Measurements from ENCODE around the gene KCNIP1. TPM values are rescaled to one million over a fixed set of nuclear protein-coding genes. Genes with fewer than 3 reads are reported as not detected.

Gene KCNIP1
- total RNA-seq, 2 donors from 2014 or later: not detected

DNA sequence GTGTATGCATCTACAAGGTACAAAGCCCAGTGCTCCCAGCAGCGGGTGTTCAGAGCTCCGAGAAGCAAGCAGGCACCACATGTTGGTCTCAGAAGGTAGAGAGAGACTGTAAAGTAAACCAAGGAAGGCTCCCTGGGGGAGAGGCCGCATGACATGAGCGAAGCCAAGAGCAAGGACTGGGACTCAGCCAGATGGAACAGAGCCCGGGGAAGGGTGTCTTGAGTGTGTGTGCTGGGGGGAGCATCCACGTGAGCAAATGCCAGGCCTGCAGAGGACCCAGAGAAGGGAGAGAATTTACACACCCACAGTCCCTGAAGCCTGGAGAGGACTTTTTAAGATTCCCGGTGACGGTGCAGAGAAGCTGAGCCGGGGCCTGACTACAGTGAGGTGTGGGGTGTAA is 15.2 kb upstream of the KCNIP1 start:
- Mint-ChIP-seq H3K36me3 (ENCODE audit: low read depth) (peaks cover 6% of the 10 kb centered on the region), H3K4me1 (peaks cover 3% of the 10 kb centered on the region), H3K27ac (no peak overlapping the region), H3K4me3 (no peak overlapping the region), H3K27me3 (peaks cover 53% of the 10 kb centered on the region)
- H3K9me3 ChIP-seq (ENCODE audit: control insufficient read depth, low read length, poor library complexity, severe bottlenecking): no peaks in the 10 kb centered on the region
- DNase-seq (no peak), ATAC-seq (no peak)

DNA sequence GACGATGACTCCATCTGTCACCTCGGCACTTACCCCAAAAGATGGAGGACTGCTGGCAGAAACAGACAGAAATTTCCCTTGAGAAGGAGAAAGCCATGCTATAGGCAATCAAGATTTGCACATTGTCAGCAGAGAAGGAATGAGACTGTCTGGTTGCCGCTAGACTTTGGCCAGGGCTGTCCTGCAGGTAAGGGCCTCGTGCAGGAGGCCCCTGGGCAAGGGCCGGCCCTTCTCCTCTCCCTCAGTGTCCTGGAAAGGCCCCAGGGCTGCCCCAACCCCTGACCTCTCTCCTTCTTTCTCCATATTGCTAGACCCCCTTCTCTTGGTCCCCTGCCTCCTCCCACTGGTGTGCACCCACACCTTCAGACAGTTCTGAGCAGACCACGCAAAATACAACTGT is 14.6 kb upstream of the KCNIP1 start:
- H3K36me3 Mint-ChIP-seq (ENCODE audit: low read depth): peaks cover 6% of the 10 kb centered on the region
- no peak overlapping the region for H3K4me3 Mint-ChIP-seq
- peaks cover 3% of the 10 kb centered on the region for H3K4me1 Mint-ChIP-seq
- peaks cover 55% of the 10 kb centered on the region for H3K27me3 Mint-ChIP-seq
- ATAC-seq: no peak
- no peaks in the 10 kb centered on the region for H3K9me3 ChIP-seq (ENCODE audit: control insufficient read depth, low read length, poor library complexity, severe bottlenecking)
- H3K27ac Mint-ChIP-seq: no peak overlapping the region
- no peak for DNase-seq

- Mint-ChIP-seq H3K27me3 (peaks cover 62% of the 10 kb centered on the region), H3K27ac (no peak overlapping the region), H3K36me3 (ENCODE audit: low read depth) (peaks cover 6% of the 10 kb centered on the region), H3K4me3 (no peak overlapping the region), H3K4me1 (peaks cover 3% of the 10 kb centered on the region)
- H3K9me3 ChIP-seq (ENCODE audit: control insufficient read depth, low read length, poor library complexity, severe bottlenecking): no peaks in the 10 kb centered on the region
- no peak for ATAC-seq
- no peak for DNase-seq
Measured at GRCh38 chr5:170490381-170490780, 13.4 kb upstream of the KCNIP1 start.

- no peak for DNase-seq
- H3K27ac Mint-ChIP-seq: no peak overlapping the region
Measured at GRCh38 chr5:170491479-170491878, 12.3 kb upstream of the KCNIP1 start.

DNA sequence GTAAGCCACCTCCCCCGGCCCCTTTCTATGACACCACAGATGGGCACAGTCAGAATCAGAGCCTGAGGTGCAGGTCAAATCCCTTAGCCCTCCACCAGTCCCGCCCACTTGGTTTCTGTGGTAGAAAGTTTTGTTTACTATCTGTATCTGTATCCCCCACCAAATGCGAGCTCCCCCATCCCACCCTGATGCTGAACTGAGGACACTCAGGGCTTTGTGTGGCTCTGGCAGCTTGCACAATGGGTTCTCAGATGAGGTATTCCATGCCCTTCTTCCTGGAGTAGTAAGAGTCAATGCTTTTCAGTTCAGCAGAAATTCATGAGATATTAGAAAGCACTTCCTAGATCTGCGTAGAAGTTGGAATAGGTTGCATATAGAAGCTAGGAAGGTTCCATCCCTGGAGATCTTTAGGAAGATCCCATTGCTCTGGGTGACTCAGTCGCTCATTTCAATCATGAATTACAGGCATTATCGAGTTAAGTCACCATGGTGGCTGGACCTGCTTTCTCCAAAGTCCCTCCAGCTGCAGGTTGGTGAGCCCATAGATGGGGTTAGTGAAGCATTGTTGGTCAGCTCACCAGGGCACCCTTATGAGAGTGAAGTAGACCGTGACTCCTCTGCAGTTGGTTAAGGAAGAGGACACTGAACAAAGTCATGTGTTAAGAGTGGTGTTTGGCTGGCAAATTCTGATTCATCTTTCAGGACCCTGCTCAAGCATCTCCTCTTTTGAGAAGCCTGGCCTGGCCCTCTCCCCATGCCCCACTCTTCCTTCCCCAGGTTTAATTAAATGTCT is 10.6 kb upstream of the KCNIP1 start:
- peaks cover 7% of the 10 kb centered on the region for H3K36me3 Mint-ChIP-seq (ENCODE audit: low read depth)
- no peak overlapping the region for H3K27ac Mint-ChIP-seq
- no peak for ATAC-seq
- no peaks in the 10 kb centered on the region for H3K9me3 ChIP-seq (ENCODE audit: control insufficient read depth, low read length, poor library complexity, severe bottlenecking)
- H3K4me1 Mint-ChIP-seq: no peaks in the 10 kb centered on the region
- DNase-seq: no peak
- peaks cover 75% of the 10 kb centered on the region for H3K27me3 Mint-ChIP-seq
- H3K4me3 Mint-ChIP-seq: no peak overlapping the region

More at GRCh38 chr5:170491479-170491878, 12.3 kb upstream of the KCNIP1 start:
- ATAC-seq: no peak
- Mint-ChIP-seq H3K4me3 (no peak overlapping the region), H3K4me1 (no peaks in the 10 kb centered on the region), H3K27me3 (peaks cover 66% of the 10 kb centered on the region), H3K36me3 (ENCODE audit: low read depth) (peaks cover 5% of the 10 kb centered on the region)
- H3K9me3 ChIP-seq (ENCODE audit: control insufficient read depth, low read length, poor library complexity, severe bottlenecking): no peaks in the 10 kb centered on the region

DNA sequence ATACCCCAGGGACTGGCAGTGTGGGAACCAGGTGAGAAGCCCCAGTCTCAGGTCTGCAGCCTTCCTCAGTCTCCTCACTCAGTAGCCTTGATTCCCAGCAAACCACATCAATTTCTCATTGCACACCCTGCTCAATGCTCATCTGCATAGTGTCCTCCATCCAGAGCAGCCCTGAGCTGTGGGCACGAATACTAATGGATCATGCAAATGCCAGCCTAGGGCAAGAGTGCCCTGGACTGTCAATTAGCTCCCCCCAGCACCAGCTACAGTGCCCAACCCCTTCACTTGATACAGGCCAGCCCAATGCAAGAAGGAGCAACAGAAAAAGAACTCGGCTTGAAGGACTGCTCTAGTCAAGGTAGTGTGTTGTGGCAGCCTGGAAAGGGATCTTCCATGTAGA is 9.8 kb upstream of the KCNIP1 start:
- Mint-ChIP-seq H3K4me1 (no peaks in the 10 kb centered on the region), H3K36me3 (ENCODE audit: low read depth) (peaks cover 7% of the 10 kb centered on the region), H3K27me3 (peaks cover 75% of the 10 kb centered on the region), H3K4me3 (no peak overlapping the region), H3K27ac (no peak overlapping the region)
- no peaks in the 10 kb centered on the region for H3K9me3 ChIP-seq (ENCODE audit: control insufficient read depth, low read length, poor library complexity, severe bottlenecking)
- no peak for DNase-seq
- no peak for ATAC-seq

- Mint-ChIP-seq H3K27me3 (peaks cover 78% of the 10 kb centered on the region), H3K27ac (no peak overlapping the region), H3K4me3 (no peak overlapping the region), H3K36me3 (ENCODE audit: low read depth) (peaks cover 5% of the 10 kb centered on the region), H3K4me1 (peaks cover 2% of the 10 kb centered on the region)
- no peak for ATAC-seq
- no peak for DNase-seq
- no peaks in the 10 kb centered on the region for H3K9me3 ChIP-seq (ENCODE audit: control insufficient read depth, low read length, poor library complexity, severe bottlenecking)
Measured at GRCh38 chr5:170495825-170496661, 7.8 kb upstream of the KCNIP1 start.

GRCh38 chr5:170496662-170497028 is 7.2 kb upstream of the KCNIP1 start:
- DNase-seq: no peak
- no peaks in the 10 kb centered on the region for H3K9me3 ChIP-seq (ENCODE audit: control insufficient read depth, low read length, poor library complexity, severe bottlenecking)
- Mint-ChIP-seq H3K27me3 (peaks cover 84% of the 10 kb centered on the region), H3K4me3 (no peak overlapping the region), H3K27ac (no peak overlapping the region), H3K4me1 (peaks cover 2% of the 10 kb centered on the region), H3K36me3 (ENCODE audit: low read depth) (peaks cover 5% of the 10 kb centered on the region)
- no peak for ATAC-seq

GRCh38 chr5:170497311-170498038 is 6.3 kb upstream of the KCNIP1 start:
- DNase-seq (no peak), ATAC-seq (no peak)
- Mint-ChIP-seq H3K36me3 (ENCODE audit: low read depth) (peaks cover 5% of the 10 kb centered on the region), H3K4me3 (no peak overlapping the region), H3K4me1 (peaks cover 2% of the 10 kb centered on the region), H3K27ac (no peak overlapping the region), H3K27me3 (peaks cover 86% of the 10 kb centered on the region)
- H3K9me3 ChIP-seq (ENCODE audit: control insufficient read depth, low read length, poor library complexity, severe bottlenecking): no peaks in the 10 kb centered on the region

DNA sequence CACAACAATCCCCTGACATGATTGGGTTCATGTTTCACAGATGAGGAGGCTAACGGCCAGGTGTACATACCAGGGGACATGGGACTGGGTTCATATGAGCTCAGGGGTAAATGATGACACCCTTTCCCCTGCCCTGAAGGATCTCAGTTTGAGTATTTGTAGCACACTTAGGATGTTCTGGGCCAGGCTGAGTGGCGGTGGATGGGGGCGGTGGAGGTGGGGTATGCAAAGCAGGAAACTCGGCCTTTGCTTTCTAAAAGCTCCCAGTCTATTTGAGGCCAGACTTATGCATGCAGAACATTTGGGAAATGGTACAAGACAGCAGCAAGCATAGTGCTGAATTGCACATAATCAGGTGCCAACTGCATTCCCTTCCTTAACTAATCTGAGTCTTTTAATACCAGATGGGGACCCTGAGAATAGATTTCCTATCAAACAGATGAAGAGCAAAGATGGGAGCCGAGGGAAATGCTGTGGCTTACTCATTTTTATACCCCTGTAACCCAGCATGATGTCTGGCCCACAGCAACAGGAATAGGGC is 4.9 kb upstream of the KCNIP1 start:
- Mint-ChIP-seq H3K36me3 (ENCODE audit: low read depth) (peaks cover 5% of the 10 kb centered on the region), H3K4me3 (no peak overlapping the region), H3K4me1 (peaks cover 2% of the 10 kb centered on the region), H3K27ac (no peak overlapping the region), H3K27me3 (peaks cover 84% of the 10 kb centered on the region)
- no peak for ATAC-seq
- H3K9me3 ChIP-seq (ENCODE audit: control insufficient read depth, low read length, poor library complexity, severe bottlenecking): no peaks in the 10 kb centered on the region
- no peak for DNase-seq

DNA sequence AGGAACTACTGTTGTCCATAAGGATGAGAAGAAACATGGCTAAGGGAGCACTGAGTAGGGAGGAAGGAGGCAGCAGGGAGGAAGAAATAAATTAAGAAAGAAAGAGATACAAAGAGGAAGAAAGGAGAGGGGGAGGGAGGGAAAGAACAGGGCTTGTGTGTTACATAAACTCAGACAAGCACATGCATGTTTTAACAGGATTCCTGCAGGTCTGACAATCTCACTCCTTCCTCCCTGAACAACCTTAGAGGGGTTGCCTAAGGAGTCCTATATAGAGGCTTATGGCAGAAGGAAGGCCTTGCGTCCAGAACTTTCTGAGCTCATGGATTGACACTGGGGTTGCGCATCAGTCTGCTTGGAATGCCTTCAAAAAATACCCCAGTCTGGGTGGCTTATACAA is 4.2 kb upstream of the KCNIP1 start:
- ATAC-seq (no peak), DNase-seq (no peak)
- no peaks in the 10 kb centered on the region for H3K9me3 ChIP-seq (ENCODE audit: control insufficient read depth, low read length, poor library complexity, severe bottlenecking)
- H3K27me3 Mint-ChIP-seq: peaks cover 79% of the 10 kb centered on the region
- no peak overlapping the region for H3K4me3 Mint-ChIP-seq
- no peak overlapping the region for H3K27ac Mint-ChIP-seq
- peaks cover 3% of the 10 kb centered on the region for H3K36me3 Mint-ChIP-seq (ENCODE audit: low read depth)
- peaks cover 2% of the 10 kb centered on the region for H3K4me1 Mint-ChIP-seq

- H3K27me3 Mint-ChIP-seq: peaks cover 79% of the 10 kb centered on the region
Measured at GRCh38 chr5:170501361-170501760, 2.5 kb upstream of the KCNIP1 start.

GRCh38 chr5:170501931-170502330 is 1.9 kb upstream of the KCNIP1 start:
- no peaks in the 10 kb centered on the region for H3K9me3 ChIP-seq (ENCODE audit: control insufficient read depth, low read length, poor library complexity, severe bottlenecking)
- Mint-ChIP-seq H3K27me3 (peaks cover 74% of the 10 kb centered on the region), H3K36me3 (ENCODE audit: low read depth) (no peaks in the 10 kb centered on the region), H3K4me3 (no peak overlapping the region), H3K27ac (no peak overlapping the region), H3K4me1 (peaks cover 2% of the 10 kb centered on the region)
- ATAC-seq (no peak), DNase-seq (no peak)

More at GRCh38 chr5:170501361-170501760, 2.5 kb upstream of the KCNIP1 start:
- DNase-seq: no peak
- Mint-ChIP-seq H3K36me3 (ENCODE audit: low read depth) (peaks cover 3% of the 10 kb centered on the region), H3K4me1 (peaks cover 2% of the 10 kb centered on the region), H3K27ac (no peak overlapping the region), H3K4me3 (no peak overlapping the region)
- ATAC-seq: no peak
- no peaks in the 10 kb centered on the region for H3K9me3 ChIP-seq (ENCODE audit: control insufficient read depth, low read length, poor library complexity, severe bottlenecking)

All from T-helper 17 cell (primary cell).